DMS53 treated with DMSO at 0.1 percent for 48 hours (cell line): Measurements from ENCODE around the gene AOC2.
A peak's percentile ranks its signal among the peaks of the same experiment; 100 is the strongest.

Source experiments
- DNase-seq: peaks from one replicate; lab custom pipeline; 2025; ENCODE audit not compliant: unreplicated experiment; lab: John Stamatoyannopoulos, UW

The AOC2 gene, protein sequence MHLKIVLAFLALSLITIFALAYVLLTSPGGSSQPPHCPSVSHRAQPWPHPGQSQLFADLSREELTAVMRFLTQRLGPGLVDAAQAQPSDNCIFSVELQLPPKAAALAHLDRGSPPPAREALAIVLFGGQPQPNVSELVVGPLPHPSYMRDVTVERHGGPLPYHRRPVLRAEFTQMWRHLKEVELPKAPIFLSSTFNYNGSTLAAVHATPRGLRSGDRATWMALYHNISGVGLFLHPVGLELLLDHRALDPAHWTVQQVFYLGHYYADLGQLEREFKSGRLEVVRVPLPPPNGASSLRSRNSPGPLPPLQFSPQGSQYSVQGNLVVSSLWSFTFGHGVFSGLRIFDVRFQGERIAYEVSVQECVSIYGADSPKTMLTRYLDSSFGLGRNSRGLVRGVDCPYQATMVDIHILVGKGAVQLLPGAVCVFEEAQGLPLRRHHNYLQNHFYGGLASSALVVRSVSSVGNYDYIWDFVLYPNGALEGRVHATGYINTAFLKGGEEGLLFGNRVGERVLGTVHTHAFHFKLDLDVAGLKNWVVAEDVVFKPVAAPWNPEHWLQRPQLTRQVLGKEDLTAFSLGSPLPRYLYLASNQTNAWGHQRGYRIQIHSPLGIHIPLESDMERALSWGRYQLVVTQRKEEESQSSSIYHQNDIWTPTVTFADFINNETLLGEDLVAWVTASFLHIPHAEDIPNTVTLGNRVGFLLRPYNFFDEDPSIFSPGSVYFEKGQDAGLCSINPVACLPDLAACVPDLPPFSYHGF

DNA sequence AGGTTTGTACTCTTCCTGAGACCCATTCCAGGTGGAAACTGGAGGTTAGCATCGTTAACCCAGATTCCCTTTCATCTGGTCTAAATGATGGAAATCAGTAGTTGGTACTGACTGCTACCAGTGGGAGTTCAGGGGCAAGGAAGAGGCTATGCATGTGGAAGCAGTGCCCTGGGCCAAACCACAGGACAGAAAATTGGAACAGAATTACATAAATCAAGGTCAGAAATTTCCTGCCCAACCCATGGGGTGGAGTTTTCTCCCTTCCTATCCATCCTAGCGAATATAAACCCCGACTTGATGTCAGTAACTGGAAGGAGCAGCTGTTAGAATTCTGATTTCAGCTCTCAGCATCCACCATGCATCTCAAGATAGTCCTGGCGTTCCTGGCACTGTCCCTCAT, at the start of gene AOC2:
TSS of gene AOC2 (plus strand) at position 310 of the 400 bp plus-strand sequence. CDS start at position 357, 47 bp downstream.
- DNase-seq, result no peak

DNA sequence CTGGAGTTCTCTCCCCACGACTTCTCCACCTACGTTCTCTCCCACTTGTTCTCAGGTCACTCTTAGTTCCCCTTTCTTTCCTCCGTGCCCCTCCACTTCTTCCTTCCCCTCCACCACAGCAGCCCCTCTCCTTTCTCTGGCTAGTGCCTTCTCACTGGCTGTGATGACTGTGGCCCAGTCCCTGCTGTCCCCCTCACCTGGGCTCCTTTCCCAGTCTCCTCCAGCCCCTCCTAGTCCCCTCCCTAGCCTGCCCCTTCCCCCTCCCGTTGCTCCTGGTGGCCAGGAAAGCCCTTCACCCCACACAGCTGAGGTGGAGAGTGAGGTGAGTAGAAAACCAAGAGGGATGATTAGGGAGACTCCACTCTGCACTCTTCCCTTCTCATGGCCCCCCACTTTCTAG, 49.3 kb upstream of the AOC2 start:
- no peak for DNase-seq

DNA sequence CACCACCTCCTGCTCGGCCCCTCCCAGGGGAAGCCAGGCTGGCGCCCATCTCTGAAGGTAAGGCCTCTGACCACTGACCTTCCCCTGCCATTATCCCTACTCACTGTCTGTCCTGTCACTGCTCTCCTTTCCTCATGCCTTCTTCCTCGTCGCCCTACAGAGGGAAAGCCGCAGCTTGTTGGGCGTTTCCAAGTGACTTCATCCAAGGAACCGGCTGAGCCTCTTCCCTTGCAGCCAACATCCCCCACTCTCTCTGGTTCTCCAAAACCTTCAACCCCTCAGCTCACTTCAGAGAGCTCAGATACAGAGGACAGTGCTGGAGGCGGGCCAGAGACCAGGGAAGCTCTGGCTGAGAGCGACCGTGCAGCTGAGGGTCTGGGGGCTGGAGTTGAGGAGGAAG, 48.9 kb upstream of the AOC2 start:
- no peak for DNase-seq

DNA sequence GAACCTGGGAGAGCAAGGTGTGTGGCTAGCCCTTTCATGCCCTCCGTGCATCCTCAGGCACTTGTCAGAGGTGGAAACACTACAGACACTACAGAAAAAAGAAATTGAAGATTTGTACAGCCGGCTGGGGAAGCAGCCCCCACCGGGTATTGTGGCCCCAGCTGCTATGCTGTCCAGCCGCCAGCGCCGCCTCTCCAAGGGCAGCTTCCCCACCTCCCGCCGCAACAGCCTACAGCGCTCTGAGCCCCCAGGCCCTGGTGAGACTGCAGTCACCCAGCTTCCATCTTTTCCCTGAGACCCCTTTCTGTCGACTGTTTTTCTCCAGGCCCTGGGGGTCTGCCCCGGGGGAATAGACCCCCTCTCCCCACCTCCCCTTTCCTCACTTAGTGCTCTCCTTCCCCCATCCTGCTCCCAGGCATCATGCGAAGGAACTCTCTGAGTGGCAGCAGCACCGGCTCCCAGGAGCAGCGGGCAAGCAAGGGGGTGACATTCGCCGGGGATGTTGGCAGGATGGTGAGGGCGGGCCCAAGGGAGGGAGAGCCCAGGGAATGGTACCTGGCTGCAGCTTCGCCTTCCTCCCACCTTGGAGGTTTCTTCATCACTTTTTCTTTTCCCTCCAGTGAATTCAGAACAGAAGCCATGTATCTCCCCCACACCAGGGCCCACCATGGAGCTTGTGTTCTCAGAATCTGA, 48.2 kb upstream of the AOC2 start:
- DNase-seq, result no peak

DNA sequence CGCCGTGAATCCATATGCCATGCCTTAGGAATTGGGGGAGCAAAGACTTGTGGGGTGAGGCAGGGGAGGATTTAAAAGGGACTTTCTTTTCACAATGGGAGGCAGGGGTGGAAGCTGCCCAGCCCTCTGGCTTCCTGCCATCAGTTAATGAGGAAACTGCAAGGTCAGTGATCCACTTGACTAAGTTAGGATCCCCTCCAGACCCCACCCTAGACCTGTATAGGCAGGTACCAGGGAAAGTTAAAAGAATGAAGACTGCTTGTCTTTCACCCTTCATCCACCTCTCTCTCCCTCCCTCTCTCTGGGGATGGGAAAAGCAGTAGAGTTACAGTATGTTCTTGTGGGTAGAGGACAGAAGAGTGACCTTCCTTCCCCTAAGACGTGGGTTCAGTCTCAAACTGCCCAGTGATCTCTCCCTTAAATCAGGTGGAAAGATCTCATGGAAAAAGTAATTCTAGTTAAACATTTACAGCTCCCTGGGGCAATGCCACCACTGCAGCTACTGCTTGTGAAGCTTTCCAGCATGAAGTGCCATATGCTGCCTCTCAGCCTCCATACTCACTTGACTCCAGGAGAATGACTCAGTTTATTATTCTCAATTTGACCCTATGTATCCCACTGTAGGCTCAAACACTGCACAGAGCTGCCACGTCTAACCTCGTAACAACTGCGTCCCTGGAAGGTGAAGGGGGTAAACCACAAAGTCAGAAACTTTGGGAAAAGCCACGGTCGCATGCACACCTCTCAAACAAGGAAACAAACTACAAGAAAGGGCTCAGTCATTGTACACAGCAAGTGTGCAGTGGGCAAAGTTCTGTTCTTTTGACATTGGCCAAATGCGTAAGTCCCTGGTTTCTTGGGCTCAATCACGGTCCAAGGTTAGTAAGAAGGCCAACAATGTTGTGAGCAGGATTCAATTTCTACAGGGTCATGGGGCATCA, 47.0 kb upstream of the AOC2 start:
- DNase-seq, result peak; percentile 29

DNA sequence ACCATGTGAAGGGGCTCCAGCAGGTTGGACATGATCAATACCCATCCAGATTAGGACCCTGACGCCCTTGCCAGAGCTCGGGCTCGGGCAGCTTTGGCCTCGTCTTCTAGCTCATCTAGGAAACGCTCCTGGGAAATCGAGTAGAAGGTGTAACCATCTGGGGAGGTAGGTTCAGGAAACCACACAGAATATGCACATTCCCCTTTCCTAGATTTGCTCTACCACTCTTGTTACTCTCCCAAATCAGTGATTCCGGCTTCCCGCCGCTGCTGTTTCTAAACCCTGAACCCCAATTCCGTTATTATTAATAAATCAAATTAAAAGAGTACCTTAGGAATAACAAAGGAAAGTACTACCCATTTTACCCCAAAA, 46.4 kb upstream of the AOC2 start:
- no peak for DNase-seq

DNA sequence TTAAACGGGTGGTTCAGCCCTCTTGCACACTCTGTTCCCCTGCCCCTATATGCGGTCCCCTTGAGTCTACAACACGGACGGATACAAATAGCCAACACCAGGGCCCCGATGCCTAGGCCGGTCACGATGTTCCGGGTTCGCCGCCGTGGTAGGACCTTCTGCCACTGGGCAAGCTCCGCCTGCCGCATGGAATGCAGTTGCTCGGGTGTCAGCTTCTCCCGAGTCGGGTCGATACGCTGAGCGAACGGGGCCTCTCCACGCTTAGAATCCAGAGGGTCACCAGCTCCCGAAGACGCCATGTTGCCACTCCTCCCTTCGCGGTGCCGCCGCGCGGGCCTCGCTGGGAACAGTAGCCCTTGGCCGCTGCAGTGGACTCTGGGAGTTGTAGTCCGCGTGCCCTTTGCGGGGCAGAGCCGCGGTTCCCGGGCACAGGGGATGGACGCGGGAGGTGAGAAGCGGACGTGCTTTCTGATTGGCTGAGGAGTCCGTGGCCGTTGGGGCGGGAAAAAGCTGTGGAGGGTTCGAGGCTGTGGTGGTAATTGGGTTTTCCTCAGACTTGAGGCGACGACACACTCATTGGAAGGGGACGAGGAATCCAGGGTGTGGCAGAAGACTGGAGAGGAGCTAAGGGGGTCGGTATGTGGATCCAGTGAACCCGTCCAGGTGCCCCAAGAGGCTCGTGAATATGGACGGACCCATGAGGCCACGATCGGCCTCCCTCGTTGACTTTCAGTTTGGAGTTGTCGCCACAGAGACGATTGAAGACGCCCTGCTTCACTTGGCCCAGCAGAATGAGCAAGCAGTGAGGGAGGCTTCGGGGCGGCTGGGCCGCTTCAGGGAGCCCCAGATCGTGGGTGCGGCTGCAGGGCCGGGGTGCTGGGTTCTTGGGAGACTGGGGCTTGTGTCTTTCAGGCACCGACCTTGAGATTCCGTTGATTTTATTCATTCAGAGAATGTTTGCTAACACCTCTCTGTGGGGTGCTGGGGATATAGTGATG, 45.7 kb upstream of the AOC2 start, which contains the start of the genes CNTD1 and COA3:
TSS of gene CNTD1 (plus strand) at position 479 of the 998 bp plus-strand sequence. CDS start at position 686, 207 bp downstream.
TSS of gene COA3 (minus strand) at position 322 of the 998 bp plus-strand sequence. CDS start at position 299, 23 bp downstream.
- DNase-seq, result peak; percentile 82

DNA sequence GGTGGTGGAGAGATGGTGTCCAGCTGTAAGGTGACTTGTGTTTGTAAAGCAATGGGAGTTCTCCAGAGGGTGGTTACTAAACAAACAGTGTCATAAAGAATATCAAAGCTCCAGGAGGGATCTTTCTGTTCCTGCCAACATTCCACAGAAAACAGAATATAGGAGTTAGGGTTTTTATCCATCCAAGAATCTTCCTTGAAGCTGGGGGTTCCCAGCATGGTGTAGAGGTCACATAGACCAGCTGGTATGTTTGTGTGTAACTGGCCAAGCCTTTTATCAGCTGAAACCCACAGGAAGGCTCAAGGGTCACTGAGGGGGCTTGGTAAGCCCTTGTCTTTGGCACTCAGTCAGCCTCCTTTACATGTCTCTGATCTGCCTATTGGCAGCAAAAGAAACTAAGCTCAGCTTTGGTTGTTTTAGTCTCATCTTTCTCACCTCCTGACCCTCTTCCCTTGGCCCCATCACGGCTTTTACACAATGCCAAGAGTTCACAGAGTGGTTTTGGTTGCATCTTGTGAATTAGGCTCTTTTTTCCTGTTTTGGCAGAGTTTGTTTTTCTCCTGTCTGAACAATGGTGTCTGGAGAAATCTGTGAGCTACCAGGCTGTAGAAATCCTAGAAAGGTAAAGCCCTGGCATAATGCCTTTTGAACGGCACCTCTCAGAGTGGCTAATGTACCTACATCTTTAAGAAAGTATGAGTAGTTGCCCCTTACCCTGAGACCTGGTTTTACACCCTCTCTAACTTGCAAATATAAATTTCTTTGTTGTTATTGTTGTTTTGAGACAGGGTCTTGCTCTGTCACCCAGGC, 41.1 kb upstream of the AOC2 start:
- no peak for DNase-seq

DNA sequence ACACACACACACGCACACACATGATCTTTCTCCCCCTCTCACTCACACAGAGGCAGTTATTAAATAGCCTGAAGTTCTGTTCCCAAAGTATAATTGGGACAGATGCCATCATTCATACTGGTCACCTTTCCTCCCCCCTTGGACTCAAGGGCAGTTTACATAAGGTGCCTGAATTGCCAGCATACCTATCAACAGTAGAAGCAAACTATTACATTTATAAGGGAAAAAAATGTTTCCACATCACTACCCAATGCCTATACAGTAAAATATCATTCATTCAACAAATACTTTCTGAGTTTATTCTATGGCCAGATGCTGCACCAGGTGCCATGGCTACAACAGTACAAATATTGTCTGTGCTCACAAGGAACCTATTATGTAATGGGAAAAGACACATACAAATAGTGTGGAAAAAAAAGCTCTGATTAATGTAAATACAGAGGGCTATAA, 39.4 kb upstream of the AOC2 start:
- peak; percentile 90 for DNase-seq

DNA sequence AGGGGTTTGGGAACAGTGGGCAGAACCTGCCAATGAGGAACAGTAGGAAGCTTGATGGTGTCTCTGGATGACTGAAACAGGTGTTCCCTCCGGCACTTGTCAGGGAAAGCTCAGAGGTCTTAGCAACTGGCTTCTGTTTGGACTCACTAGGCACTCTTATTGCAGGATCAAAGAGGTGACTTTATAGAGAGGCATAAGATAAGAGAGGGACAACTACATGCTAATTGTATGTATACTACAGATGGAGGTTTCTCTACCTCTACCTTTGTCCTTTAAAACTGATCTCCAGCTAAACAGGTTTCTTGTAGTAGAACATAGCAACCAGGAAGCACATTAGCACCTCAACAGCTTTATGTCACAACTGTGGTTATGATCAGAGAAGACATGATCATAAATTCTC, 38.1 kb upstream of the AOC2 start:
- no peak for DNase-seq

DNA sequence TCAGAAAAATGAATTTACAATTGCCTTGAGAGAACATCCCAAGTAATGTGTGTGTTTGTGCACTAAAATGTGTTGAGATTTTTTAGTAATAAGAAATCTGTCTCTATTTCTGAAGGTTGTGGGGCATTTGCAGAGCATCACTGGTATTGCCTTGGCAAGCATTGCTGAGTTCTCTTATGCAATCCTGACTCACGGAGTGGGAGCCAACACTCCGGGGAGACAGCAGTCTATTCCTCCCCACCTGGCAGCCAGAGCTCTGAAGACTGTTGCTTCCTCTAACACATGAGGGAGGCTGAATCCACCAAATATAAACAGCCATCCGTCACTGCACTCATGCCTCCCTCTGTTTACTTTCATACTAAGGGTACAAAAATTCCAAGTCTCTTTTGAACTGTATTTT, 35.1 kb upstream of the AOC2 start:
- DNase-seq, result no peak

DNA sequence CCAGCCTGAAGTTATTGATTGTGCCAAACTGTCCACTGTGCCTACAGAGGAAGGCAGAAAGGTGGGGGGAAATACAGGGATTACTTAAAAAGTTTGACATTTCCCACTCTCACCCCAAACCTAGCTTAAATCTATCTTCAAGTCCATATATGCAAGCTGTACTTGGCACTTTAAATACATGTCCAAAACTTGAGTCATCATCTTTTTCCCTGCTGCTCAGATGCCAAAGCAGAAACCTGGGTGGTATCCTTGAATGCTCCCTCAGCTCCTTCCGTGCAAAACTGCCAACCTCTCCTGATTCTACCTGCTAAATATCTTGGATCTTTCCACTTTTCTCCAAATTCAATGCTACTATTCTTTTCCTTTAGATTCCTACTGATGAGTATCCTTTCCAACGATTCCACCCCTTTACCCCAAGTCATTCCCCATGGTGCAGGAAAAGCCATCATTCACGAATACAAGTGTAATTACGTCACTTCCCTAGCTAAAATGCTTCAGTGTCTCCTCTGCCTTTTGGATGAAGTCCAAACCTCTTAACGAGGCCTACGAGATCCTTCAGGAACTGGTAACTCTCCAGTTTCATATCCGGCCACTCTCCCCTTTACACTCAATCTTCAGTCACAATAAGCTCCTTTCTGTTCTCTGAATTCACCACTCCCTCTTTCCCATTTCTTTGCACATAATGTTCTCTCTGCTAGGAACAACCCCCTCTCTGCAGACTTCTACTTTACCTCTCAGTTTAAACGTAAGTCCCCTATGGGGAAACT, 29.6 kb upstream of the AOC2 start:
- DNase-seq, result no peak

DNA sequence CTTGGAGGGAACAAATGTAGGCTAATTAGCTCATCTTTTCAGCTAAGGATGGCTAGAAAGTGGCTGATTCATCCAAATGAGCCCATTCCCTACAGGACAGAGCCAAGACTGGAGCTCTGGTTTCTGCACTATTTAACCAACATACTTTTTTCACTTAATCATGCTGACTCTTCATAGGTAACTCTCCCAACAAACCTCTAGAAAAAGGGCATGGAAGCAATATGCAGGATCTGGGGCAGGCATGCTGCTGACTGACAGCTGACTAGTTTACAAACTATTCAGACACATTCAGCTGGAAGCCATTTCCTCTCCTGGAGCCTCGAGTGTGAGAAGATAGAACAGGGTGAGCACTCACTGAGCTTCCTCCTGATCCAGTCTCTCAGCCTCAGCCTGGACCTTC, 26.5 kb upstream of the AOC2 start:
- DNase-seq, result no peak

DNA sequence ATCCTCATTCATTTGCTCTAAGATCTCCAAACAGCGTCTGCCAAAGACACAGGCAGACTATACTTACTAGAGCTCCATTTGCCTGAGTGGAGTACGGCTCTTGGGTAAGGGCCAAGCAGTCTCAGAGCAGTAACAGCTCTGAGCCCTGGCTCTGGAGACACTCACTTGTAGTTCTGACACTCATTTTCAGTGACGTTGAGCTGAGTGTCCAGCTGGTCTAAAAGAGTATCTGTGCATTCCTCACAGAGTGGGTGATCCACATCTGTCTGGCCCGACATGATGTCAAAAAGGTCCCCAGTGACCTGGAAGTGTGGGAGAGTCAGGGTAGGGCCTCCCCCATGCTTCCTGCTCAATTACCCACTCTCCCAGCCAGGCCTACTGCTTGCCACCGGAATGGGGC, 26.0 kb upstream of the AOC2 start:
- no peak for DNase-seq

DNA sequence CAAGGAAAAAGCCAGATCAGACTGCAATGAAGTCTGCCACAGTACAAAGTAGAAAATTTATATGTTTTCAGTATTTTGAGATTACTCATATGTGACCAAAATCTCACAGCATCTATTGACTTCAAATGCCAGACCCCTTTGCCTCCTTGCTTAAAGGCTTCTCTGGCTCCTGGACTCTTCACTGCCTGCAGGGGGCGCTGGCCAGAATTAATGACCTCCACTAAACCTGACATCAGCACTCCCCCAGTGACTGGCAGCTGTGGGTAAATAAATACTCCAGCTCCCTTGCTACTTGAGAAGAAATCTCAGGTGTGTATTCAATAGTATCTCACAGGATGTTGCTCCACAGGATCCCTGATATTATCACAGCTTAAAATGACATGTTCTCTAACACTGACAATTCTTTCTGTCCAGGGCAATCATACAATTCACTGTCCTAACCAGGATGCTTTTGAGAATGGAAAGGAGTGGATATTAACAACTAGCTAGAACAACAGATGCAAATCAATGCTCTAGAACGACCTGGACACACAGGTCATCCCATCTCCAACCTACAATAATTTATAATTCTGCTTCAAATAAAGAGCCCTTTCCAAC, 24.3 kb upstream of the AOC2 start:
- DNase-seq, result peak; percentile 72

DNA sequence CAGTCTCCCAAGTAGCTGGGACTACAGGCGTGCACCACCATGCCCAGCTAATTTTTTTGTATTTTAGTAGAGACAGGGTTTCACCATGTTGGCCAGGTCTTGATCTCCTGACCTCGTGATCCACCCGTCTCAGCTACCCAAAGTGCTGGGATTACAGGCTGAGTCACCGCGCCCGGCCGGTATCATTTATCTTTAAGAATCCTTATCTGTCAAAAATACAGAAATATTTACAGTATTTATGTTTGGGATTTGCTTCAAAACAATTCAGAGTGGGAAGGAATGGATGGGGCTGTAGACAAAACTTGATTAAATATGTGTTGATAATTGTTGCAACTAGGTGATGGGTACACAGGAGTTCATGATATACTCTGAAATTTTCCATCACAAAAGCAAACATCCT, 23.2 kb upstream of the AOC2 start:
- DNase-seq, result no peak

DNA sequence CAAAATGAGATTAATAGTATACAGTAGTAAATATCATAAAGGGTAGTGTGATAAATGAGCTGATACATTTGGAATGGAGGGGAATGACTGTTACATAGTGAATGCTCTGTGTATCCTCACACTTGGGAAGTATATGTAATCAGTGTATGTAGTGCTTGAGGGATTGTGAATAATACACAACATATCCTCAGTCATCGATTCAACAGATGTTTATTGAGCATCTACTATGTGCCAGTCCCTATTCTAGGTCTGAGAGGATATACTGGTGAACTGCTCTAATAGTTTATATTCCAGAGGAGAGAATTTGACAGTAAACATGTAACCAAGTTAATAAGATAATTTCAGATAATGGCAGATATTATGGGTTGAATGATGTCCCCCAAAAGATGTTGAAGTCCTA, 16.9 kb upstream of the AOC2 start:
- DNase-seq, result no peak
